BJ (cell line): ENCODE results near the gene GABBR2. TPM values are rescaled to one million over a fixed set of nuclear protein-coding genes. Genes with fewer than 3 reads are reported as not detected.

Experiments used
- CTCF ChIA-PET: fragments of 350-600 bp; formaldehyde crosslinking; extraction: SDS; loops from one replicate; lab custom pipeline; 2021; ENCODE audit warnings: antibody characterized with exemption, inconsistent platforms; lab: Yijun Ruan, JAX
- POLR2A ChIA-PET: fragments of 300-600 bp; sonication (Branson Sonifier 250); formaldehyde crosslinking; extraction: SDS; loops from one replicate; lab custom pipeline; 2021; ENCODE audit warnings: antibody characterized with exemption; lab: Charles Lee
- DNase-seq: peaks from one replicate; pipeline ENCODE4 v3.0.0-alpha.2; 2011; ENCODE audit warnings: low read depth
- H3K27me3 ChIP-seq: 2 replicates; pipeline ENCODE4 v1.6.0; 2011; ENCODE audit warnings: low read length; ENCODE audit not compliant: control insufficient read depth, insufficient read depth
- H3K36me3 ChIP-seq: 2 replicates; pipeline ENCODE4 v1.5.1; 2011; ENCODE audit warnings: low read length; ENCODE audit not compliant: control insufficient read depth, insufficient read depth
- H3K4me3 ChIP-seq: 2 replicates; pipeline ENCODE4 v1.5.1; 2011; ENCODE audit warnings: low read depth, mild to moderate bottlenecking, control low read depth, low read length
- polyA plus RNA-seq: library from polyadenylated mRNA; depleted of rRNA; stranded (reverse); fragments of >200 nt; gene quantifications from 2 replicates; pipeline ENCODE4 v1.2.3, GENCODE V29; 2011
- TF ChIP-seq, protein P1 (sequence below): IDR thresholded peaks from 2 replicates; pipeline ENCODE4 v1.5.1; 2011; ENCODE audit warnings: low read depth, mild to moderate bottlenecking, control low read depth, inconsistent platforms, low read length, moderate library complexity; ENCODE audit not compliant: insufficient read depth

GABBR2 gene
- polyA plus RNA-seq, 1 experiment = 1.6 TPM

DNA sequence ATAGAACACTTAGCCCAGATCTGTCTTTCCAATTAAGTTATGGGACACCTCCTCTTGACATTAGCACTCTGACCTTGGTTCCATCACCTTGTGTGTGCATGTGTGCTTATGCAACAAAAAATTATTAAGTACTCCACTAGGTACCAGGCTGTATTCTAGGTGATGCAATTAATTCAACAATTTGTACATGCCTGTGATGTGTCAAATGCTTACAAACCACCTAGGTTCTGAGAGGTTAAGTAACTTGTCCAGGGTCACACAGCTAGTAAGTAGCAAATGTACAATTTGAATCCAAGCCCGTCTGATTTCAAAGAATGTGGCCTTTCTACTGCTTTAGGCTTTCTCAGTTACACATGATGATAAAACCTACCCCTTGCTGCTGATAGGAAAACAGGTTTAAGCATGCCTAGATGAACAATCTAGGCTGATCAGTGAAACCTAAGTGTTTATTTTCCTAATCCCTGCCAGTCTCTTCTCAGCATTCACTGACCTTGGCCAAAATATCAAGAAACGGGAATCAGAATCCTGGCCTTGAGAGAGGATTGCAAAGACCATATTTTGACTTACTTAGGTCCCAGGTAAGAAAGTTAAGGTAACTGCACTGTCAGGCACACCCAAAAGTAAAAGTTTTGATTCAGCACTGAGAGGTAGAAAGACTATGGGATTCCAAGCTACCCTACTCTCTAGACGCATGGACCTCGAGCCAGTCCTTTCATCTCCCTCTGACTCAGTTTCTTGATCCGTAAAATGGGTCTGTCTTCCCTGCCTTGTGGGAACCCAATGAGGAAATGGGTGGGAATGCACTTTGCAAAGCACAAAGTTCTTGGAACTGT, 454.3 kb downstream of the GABBR2 start:
- Histone ChIP-seq H3K4me3 (peak overlapping the region; percentile 80), H3K36me3 (peaks cover 5% of the 10 kb centered on the region; the same call in 1 of the 2 replicates), H3K27me3 (no peaks in the 10 kb centered on the region)
- TF ChIP-seq, protein P1, sequence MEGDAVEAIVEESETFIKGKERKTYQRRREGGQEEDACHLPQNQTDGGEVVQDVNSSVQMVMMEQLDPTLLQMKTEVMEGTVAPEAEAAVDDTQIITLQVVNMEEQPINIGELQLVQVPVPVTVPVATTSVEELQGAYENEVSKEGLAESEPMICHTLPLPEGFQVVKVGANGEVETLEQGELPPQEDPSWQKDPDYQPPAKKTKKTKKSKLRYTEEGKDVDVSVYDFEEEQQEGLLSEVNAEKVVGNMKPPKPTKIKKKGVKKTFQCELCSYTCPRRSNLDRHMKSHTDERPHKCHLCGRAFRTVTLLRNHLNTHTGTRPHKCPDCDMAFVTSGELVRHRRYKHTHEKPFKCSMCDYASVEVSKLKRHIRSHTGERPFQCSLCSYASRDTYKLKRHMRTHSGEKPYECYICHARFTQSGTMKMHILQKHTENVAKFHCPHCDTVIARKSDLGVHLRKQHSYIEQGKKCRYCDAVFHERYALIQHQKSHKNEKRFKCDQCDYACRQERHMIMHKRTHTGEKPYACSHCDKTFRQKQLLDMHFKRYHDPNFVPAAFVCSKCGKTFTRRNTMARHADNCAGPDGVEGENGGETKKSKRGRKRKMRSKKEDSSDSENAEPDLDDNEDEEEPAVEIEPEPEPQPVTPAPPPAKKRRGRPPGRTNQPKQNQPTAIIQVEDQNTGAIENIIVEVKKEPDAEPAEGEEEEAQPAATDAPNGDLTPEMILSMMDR = no peak
- no peak for DNase-seq
- ChIA-PET CTCF (interaction anchor here (0.5 to 5.9 kb wide), 10 partner anchors 10 to 331 kb away, joined by 3 to 75 read pairs (median 5); partner anchors contain the start of gene TRMO), POLR2A (interaction anchor here (0.6 to 1.1 kb wide), 2 partner anchors 31 to 333 kb away, joined by 3 to 4 read pairs; no protein-coding TSS in a partner anchor)

DNA sequence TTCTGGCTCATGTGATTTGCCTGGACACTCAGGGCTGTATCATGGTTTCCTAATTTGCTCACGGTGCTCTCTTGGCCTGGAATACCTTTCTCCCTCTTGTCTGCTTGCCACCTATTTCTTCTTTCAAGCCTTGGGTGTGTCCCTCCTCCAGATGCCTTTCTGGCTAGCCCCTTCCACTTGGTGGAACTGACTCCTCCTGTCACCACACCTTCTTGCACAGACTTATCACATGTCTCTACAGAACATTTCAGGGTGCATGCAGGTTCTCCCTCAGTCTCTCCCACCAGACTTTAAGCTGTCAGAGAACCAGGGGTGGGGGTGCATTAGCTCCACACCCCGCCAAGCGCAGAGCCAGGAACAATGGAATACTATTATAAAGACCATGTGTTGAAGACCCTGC, 455.2 kb downstream of the GABBR2 start:
- TF ChIP-seq, protein P1 = no peak
- Histone ChIP-seq H3K27me3 (no peaks in the 10 kb centered on the region), H3K36me3 (peaks cover 7% of the 10 kb centered on the region; the same call in 1 of the 2 replicates), H3K4me3 (peak overlapping the region; percentile 80)
- DNase-seq = no peak
- POLR2A ChIA-PET = no interaction called here
- CTCF ChIA-PET = interaction anchor here (0.5 to 5.9 kb wide), 4 partner anchors 9 to 94 kb away, joined by 3 to 75 read pairs (median 3); no protein-coding TSS in a partner anchor

DNA sequence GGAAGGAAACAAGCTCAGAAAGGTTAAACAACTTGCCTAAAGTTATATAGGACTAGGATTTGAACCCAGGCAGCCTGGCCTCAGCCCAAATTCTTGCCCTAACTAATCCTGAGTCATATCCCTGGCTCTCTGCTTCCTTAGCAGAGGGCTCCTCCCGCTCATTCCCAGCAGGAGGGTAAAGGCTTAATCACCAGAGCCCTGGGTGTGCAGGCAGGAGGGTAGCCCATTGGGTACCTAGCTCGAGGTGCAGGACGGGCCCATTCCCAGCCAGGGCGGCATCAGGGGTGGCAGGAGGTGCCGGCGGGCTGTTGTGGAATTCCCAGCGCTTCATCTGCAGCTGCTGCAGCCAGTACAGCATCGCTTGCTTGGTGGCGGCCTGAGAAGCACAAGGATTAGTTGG, 457.2 kb downstream of the GABBR2 start:
- ChIA-PET POLR2A (no interaction called here), CTCF (interaction anchor here (0.6 to 1.5 kb wide), 4 partner anchors 12 to 539 kb away, joined by 3 to 9 read pairs (median 5); no protein-coding TSS in a partner anchor)
- Histone ChIP-seq H3K4me3 (no peak overlapping the region), H3K27me3 (no peaks in the 10 kb centered on the region), H3K36me3 (peaks cover 8% of the 10 kb centered on the region; the same call in 1 of the 2 replicates)
- DNase-seq = no peak
- TF ChIP-seq, protein P1 = no peak

DNA sequence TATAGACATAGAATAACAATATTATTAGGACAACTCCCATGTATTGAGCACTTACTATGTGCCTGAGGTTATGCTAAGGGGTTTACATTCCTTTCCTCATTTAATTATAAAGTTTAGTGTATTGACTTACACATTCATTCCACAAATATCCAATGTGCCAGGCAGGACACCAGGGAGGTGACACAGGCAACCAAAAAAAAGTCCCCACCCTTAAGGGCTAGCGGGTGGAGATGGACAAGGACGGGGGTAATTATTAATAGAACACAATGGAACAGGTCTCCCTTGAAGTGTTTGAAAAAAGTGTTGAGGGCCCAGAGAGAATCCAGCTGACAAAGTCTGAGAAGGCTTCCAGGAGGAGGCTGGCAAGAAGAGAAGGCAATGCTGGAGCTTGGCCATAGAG, 459.0 kb downstream of the GABBR2 start:
- CTCF ChIA-PET = interaction anchor here (1.5 to 1.9 kb wide), 2 partner anchors 20 to 44 kb away, joined by 4 to 5 read pairs; no protein-coding TSS in a partner anchor
- no peak overlapping the region for H3K4me3 ChIP-seq
- peaks cover 8% of the 10 kb centered on the region; the same call in 1 of the 2 replicates for H3K36me3 ChIP-seq
- POLR2A ChIA-PET = no interaction called here
- TF ChIP-seq, protein P1 = no peak
- no peak for DNase-seq
- no peaks in the 10 kb centered on the region for H3K27me3 ChIP-seq
